HepG2 (cell line): Measurements from ENCODE around the gene C14orf93. TPM values are rescaled to one million over a fixed set of nuclear protein-coding genes. Genes with fewer than 3 reads are reported as not detected.
A peak's percentile ranks its signal among the peaks of the same experiment; 100 is the strongest.

Experiments used
- DNMT1 ChIP-seq: sonication (generic); formaldehyde crosslinking; IDR thresholded peaks from 2 replicates; pipeline ENCODE4 v1.5.1; 2020; ENCODE audit warnings: mild to moderate bottlenecking, missing genetic modification reagents
- FOSL1 ChIP-seq: sonication (generic); formaldehyde crosslinking; IDR thresholded peaks from 2 replicates; pipeline ENCODE4 v1.9.0; 2021; ENCODE audit warnings: missing genetic modification reagents, borderline replicate concordance
- POLR2AphosphoS2 ChIP-seq: IDR thresholded peaks from 2 replicates; pipeline ENCODE4 v1.6.1; 2011; ENCODE audit warnings: low read depth, low read length, improper control_type of control experiment
- REPIN1 ChIP-seq: sonication (generic); formaldehyde crosslinking; IDR thresholded peaks from 2 replicates; pipeline ENCODE4 v1.8.0; 2022; ENCODE audit warnings: missing genetic modification reagents, low read depth, mild to moderate bottlenecking, borderline replicate concordance
- ZMYM2 ChIP-seq: sonication (generic); formaldehyde crosslinking; IDR thresholded peaks from 2 replicates; pipeline ENCODE4 v1.8.0; 2022; ENCODE audit warnings: mild to moderate bottlenecking, missing genetic modification reagents
- ZNF230 ChIP-seq: sonication (generic); formaldehyde crosslinking; IDR thresholded peaks from 2 replicates; pipeline ENCODE4 v1.4.0; 2020; ENCODE audit warnings: mild to moderate bottlenecking, missing genetic modification reagents
- ZNF577 ChIP-seq: sonication (generic); formaldehyde crosslinking; IDR thresholded peaks from 2 replicates; pipeline ENCODE4 v1.4.0; 2020; ENCODE audit warnings: mild to moderate bottlenecking, low read depth, missing genetic modification reagents, borderline replicate concordance
- ZNF788 ChIP-seq: sonication (generic); formaldehyde crosslinking; IDR thresholded peaks from 2 replicates; pipeline ENCODE4 v1.5.0; 2020; ENCODE audit warnings: mild to moderate bottlenecking, missing genetic modification reagents, borderline replicate concordance
- polyA plus RNA-seq, 8 experiments: library from polyadenylated mRNA; depleted of rRNA in 3 of 8; stranded (reverse) in 7 of 8; unstranded in 1 of 8; fragments of >200 nt; fragmentation: Illumina TruSeq in 4 of 8; extraction: Trizol in 4 of 8; gene quantifications; 2 replicates each; pipeline versions ENCODE4 v1.2.1 to v1.2.3, GENCODE V29; 2011 to 2016; ENCODE audit warnings: low read depth in 4 of 8, missing spikeins in 1 of 8, mixed read lengths in 1 of 8; ENCODE audit not compliant: insufficient read depth in 1 of 8
- total RNA-seq, 5 experiments: library from RNA; depleted of rRNA; stranded (reverse); fragments of >200 nt; fragmentation: Illumina TruSeq; extraction: Trizol; gene quantifications; 2 replicates each; pipeline ENCODE4 v1.2.3, GENCODE V29; 2016; ENCODE audit warnings: low read depth in 1 of 5
- TF ChIP-seq, protein P1 (sequence below): sonication (generic); formaldehyde crosslinking; IDR thresholded peaks from 2 replicates; pipeline ENCODE4 v1.5.0; 2020; ENCODE audit warnings: mild to moderate bottlenecking, missing genetic modification reagents, borderline replicate concordance
- TF ChIP-seq, protein P2 (sequence below): sonication (generic); formaldehyde crosslinking; IDR thresholded peaks from 2 replicates; pipeline ENCODE4 v1.4.0; 2020; ENCODE audit warnings: missing genetic modification reagents
- TF ChIP-seq, protein P3 (sequence below): IDR thresholded peaks from 2 replicates; pipeline ENCODE4 v1.6.1; 2018; ENCODE audit warnings: missing genetic modification reagents, mild to moderate bottlenecking, missing compliant biosample characterization

Gene C14orf93
- total and polyA plus RNA-seq, 2 of the 13 experiments (the other 11 are each of a cell fraction or from before 2014, with no cell fraction given): 11.4 to 22.5 TPM

DNA sequence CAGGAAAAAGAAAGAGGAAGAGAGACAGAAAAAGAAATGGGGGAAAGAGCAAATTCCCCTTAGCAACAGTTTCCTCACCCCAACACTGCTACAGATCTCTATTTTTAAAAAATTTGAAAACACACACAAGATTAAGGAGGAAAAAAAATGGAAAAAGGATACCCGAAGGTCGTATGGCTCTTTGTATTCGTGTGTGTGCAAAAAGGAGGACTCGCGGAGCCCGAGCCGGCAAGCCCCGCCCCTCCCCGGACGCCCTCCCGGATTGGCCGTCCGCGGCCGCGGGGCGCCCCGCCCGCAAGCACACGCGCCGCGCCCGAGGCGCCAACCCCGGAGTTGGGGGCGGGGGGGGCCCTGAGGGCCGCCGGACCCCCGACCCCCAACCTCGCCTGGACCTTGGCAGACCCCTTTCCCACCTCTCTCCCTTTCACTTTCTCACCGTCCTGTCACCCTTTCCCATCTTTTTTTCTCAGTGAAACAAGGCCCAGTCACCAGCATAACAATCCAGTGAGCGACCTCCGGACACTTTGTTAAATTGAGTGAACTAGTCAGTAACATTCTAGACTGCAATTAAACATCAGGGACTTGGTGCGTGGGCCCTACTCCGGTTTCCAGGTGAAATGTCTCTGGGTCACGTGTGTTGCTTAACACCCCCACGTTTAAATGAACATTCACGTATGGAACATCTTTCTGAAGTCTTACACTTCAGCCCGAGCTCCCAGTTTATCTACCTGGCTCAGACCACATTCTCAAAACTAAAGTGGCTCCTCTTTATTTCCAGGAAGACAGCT, at the start of gene C14orf93 (continued):
- TF ChIP-seq, protein P1, sequence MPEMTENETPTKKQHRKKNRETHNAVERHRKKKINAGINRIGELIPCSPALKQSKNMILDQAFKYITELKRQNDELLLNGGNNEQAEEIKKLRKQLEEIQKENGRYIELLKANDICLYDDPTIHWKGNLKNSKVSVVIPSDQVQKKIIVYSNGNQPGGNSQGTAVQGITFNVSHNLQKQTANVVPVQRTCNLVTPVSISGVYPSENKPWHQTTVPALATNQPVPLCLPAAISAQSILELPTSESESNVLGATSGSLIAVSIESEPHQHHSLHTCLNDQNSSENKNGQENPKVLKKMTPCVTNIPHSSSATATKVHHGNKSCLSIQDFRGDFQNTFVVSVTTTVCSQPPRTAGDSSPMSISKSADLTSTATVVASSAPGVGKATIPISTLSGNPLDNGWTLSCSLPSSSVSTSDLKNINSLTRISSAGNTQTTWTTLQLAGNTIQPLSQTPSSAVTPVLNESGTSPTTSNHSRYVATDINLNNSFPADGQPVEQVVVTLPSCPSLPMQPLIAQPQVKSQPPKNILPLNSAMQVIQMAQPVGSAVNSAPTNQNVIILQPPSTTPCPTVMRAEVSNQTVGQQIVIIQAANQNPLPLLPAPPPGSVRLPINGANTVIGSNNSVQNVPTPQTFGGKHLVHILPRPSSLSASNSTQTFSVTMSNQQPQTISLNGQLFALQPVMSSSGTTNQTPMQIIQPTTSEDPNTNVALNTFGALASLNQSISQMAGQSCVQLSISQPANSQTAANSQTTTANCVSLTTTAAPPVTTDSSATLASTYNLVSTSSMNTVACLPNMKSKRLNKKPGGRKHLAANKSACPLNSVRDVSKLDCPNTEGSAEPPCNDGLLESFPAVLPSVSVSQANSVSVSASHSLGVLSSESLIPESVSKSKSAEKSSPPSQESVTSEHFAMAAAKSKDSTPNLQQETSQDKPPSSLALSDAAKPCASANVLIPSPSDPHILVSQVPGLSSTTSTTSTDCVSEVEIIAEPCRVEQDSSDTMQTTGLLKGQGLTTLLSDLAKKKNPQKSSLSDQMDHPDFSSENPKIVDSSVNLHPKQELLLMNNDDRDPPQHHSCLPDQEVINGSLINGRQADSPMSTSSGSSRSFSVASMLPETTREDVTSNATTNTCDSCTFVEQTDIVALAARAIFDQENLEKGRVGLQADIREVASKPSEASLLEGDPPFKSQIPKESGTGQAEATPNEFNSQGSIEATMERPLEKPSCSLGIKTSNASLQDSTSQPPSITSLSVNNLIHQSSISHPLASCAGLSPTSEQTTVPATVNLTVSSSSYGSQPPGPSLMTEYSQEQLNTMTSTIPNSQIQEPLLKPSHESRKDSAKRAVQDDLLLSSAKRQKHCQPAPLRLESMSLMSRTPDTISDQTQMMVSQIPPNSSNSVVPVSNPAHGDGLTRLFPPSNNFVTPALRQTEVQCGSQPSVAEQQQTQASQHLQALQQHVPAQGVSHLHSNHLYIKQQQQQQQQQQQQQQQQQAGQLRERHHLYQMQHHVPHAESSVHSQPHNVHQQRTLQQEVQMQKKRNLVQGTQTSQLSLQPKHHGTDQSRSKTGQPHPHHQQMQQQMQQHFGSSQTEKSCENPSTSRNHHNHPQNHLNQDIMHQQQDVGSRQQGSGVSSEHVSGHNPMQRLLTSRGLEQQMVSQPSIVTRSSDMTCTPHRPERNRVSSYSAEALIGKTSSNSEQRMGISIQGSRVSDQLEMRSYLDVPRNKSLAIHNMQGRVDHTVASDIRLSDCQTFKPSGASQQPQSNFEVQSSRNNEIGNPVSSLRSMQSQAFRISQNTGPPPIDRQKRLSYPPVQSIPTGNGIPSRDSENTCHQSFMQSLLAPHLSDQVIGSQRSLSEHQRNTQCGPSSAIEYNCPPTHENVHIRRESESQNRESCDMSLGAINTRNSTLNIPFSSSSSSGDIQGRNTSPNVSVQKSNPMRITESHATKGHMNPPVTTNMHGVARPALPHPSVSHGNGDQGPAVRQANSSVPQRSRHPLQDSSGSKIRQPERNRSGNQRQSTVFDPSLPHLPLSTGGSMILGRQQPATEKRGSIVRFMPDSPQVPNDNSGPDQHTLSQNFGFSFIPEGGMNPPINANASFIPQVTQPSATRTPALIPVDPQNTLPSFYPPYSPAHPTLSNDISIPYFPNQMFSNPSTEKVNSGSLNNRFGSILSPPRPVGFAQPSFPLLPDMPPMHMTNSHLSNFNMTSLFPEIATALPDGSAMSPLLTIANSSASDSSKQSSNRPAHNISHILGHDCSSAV (CRISPR knock-in tag): no peak
- 0 out of 2 replicates have a peak, but pooled peaks have one; percentile 39 for TF ChIP-seq ZNF230 (CRISPR knock-in tag)
- TF ChIP-seq DNMT1 (CRISPR knock-in tag): no peak
- TF ChIP-seq REPIN1 (CRISPR knock-in tag): peak; percentile 34; the same call in 1 of the 2 replicates
- TF ChIP-seq, protein P2, sequence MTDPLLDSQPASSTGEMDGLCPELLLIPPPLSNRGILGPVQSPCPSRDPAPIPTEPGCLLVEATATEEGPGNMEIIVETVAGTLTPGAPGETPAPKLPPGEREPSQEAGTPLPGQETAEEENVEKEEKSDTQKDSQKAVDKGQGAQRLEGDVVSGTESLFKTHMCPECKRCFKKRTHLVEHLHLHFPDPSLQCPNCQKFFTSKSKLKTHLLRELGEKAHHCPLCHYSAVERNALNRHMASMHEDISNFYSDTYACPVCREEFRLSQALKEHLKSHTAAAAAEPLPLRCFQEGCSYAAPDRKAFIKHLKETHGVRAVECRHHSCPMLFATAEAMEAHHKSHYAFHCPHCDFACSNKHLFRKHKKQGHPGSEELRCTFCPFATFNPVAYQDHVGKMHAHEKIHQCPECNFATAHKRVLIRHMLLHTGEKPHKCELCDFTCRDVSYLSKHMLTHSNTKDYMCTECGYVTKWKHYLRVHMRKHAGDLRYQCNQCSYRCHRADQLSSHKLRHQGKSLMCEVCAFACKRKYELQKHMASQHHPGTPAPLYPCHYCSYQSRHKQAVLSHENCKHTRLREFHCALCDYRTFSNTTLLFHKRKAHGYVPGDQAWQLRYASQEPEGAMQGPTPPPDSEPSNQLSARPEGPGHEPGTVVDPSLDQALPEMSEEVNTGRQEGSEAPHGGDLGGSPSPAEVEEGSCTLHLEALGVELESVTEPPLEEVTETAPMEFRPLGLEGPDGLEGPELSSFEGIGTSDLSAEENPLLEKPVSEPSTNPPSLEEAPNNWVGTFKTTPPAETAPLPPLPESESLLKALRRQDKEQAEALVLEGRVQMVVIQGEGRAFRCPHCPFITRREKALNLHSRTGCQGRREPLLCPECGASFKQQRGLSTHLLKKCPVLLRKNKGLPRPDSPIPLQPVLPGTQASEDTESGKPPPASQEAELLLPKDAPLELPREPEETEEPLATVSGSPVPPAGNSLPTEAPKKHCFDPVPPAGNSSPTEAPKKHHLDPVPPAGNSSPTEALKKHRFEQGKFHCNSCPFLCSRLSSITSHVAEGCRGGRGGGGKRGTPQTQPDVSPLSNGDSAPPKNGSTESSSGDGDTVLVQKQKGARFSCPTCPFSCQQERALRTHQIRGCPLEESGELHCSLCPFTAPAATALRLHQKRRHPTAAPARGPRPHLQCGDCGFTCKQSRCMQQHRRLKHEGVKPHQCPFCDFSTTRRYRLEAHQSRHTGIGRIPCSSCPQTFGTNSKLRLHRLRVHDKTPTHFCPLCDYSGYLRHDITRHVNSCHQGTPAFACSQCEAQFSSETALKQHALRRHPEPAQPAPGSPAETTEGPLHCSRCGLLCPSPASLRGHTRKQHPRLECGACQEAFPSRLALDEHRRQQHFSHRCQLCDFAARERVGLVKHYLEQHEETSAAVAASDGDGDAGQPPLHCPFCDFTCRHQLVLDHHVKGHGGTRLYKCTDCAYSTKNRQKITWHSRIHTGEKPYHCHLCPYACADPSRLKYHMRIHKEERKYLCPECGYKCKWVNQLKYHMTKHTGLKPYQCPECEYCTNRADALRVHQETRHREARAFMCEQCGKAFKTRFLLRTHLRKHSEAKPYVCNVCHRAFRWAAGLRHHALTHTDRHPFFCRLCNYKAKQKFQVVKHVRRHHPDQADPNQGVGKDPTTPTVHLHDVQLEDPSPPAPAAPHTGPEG (CRISPR knock-in tag): no peak
- no peak for TF ChIP-seq POLR2AphosphoS2
- TF ChIP-seq ZNF788 (CRISPR knock-in tag): peak; percentile 59; the same call in 1 of the 2 replicates
- TF ChIP-seq, protein P3, sequence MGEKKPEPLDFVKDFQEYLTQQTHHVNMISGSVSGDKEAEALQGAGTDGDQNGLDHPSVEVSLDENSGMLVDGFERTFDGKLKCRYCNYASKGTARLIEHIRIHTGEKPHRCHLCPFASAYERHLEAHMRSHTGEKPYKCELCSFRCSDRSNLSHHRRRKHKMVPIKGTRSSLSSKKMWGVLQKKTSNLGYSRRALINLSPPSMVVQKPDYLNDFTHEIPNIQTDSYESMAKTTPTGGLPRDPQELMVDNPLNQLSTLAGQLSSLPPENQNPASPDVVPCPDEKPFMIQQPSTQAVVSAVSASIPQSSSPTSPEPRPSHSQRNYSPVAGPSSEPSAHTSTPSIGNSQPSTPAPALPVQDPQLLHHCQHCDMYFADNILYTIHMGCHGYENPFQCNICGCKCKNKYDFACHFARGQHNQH (CRISPR knock-in tag): peak; percentile 24; the same call in 1 of the 2 replicates
- TF ChIP-seq FOSL1 (CRISPR knock-in tag): no peak
- no peak for TF ChIP-seq ZNF577 (CRISPR knock-in tag)
- no peak for TF ChIP-seq ZMYM2
